Liver (tissue), 3 donors: ENCODE data around the gene PIP5K1C.

Experiments used
- CTCF ChIP-seq: fragments of 150-350 bp; IDR thresholded peaks from 2 replicates; pipeline ENCODE4 v1.5.1; 2017; ENCODE audit warnings: improper control_type of control experiment, low read depth, low read length; ENCODE audit not compliant: missing input control
- GABPA ChIP-seq, 2 donors: IDR thresholded peaks in 1 of 2; conservative IDR thresholded peaks in 1 of 2; 2 replicates each; pipeline ENCODE4 v1.6.1; 2016; ENCODE audit warnings: antibody characterized with exemption in 2 of 2, mild to moderate bottlenecking in 1 of 2, moderate library complexity in 1 of 2
- SP1 ChIP-seq: IDR thresholded peaks from 2 replicates; pipeline ENCODE4 v1.6.1; 2018; ENCODE audit warnings: antibody characterized with exemption, mild to moderate bottlenecking
- donor health status: healthy.
- donor health status: healthy.

DNA sequence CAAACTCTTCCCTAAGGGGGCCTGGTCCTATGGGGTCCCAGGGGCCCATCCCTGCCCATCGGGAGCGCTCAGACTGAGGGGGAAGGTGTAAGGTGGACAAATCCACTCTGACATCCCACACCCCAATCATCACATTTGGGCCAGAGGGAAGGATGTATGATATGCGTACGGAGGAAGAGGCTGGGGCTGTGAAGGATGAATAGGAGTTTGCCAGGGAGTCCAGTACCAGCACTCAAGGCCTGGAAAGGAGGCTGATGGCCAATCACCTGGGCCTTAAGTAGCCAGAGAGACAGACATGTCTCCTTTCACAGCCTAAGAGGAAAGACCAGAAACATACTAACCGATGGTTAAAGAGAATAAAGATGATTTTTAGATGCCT lies 22.8 kb upstream of the PIP5K1C start:
- TF ChIP-seq CTCF: no peak
- TF ChIP-seq SP1: no peak
- no peak for TF ChIP-seq GABPA (IDR thresholded peaks at IDR 0.05 in 1 of 2, conservative IDR thresholded peaks at IDR 0.05 in 1 of 2)
